Loucy (cell line): Measurements from ENCODE around the gene SEMA5A.

Experiments used
- H2AFZ ChIP-seq: fragments of 200-600 bp; sonication (generic); 2 replicates; pipeline ENCODE4 v1.6.0; 2016; ENCODE audit warnings: antibody characterized with exemption, mild to moderate bottlenecking, low read length, moderate library complexity
- H3F3A ChIP-seq: fragments of 200-600 bp; 2 replicates; pipeline ENCODE4 v1.6.0; 2016; ENCODE audit warnings: antibody characterized with exemption, low read depth, mild to moderate bottlenecking
- H3K27me3 ChIP-seq: fragments of 200-600 bp; sonication (generic); 2 replicates; pipeline ENCODE4 v1.6.1; 2014; ENCODE audit warnings: low read length, mild to moderate bottlenecking; ENCODE audit not compliant: insufficient read depth, poor library complexity, severe bottlenecking
- H3K36me3 ChIP-seq: fragments of 200-600 bp; sonication (generic); 2 replicates; pipeline ENCODE4 v1.6.1; 2016; ENCODE audit warnings: low read length; ENCODE audit not compliant: insufficient read depth
- H3K4me1 ChIP-seq: fragments of 200-600 bp; sonication (generic); 2 replicates; pipeline ENCODE4 v1.5.1; 2014; ENCODE audit warnings: low read length, mild to moderate bottlenecking; ENCODE audit not compliant: insufficient read depth, poor library complexity, severe bottlenecking
- H3K4me2 ChIP-seq: fragments of 200-600 bp; sonication (generic); 2 replicates; pipeline ENCODE4 v1.6.0; 2014; ENCODE audit warnings: antibody characterized with exemption, low read length, low read depth, mild to moderate bottlenecking; ENCODE audit not compliant: poor library complexity, severe bottlenecking
- H3K4me3 ChIP-seq: fragments of 200-600 bp; sonication (generic); 2 replicates; pipeline ENCODE4 v1.5.1; 2014; ENCODE audit warnings: low read length, mild to moderate bottlenecking, mixed read lengths; ENCODE audit not compliant: poor library complexity, severe bottlenecking
- H3K79me2 ChIP-seq: fragments of 200-600 bp; sonication (generic); 2 replicates; pipeline ENCODE4 v1.6.1; 2014; ENCODE audit warnings: low read length; ENCODE audit not compliant: insufficient read depth
- H3K9ac ChIP-seq: fragments of 200-600 bp; sonication (generic); 2 replicates; pipeline ENCODE4 v1.6.0; 2014; ENCODE audit warnings: mild to moderate bottlenecking, low read depth, low read length, moderate library complexity; ENCODE audit not compliant: poor library complexity, severe bottlenecking
- H3K9me2 ChIP-seq: fragments of 200-600 bp; sonication (generic); replicated peaks from 2 replicates; pipeline ENCODE4 v1.6.1; 2016; ENCODE audit warnings: low read depth, low read length, mixed read lengths
- H3K9me3 ChIP-seq: fragments of 200-600 bp; sonication (generic); 2 replicates; pipeline ENCODE4 v1.6.1; 2014; ENCODE audit warnings: mild to moderate bottlenecking, antibody characterized with exemption, low read length, low read depth; ENCODE audit not compliant: insufficient read depth
- H4K20me1 ChIP-seq: fragments of 200-600 bp; sonication (generic); 2 replicates; pipeline ENCODE4 v1.6.0; 2014; ENCODE audit warnings: antibody characterized with exemption, low read length, mild to moderate bottlenecking; ENCODE audit not compliant: insufficient read depth, poor library complexity, severe bottlenecking
- CTCF ChIP-seq: fragments of 200-600 bp; sonication (generic); conservative IDR thresholded peaks from 2 replicates; pipeline ENCODE4 v1.5.1; 2014; ENCODE audit warnings: mild to moderate bottlenecking, antibody characterized with exemption, low read length
- EZH2phosphoT487 ChIP-seq: fragments of 200-600 bp; IDR thresholded peaks from 2 replicates; pipeline ENCODE4 v1.6.1; 2018; ENCODE audit warnings: antibody characterized with exemption, mild to moderate bottlenecking, moderate library complexity, borderline replicate concordance

SEMA5A gene

GRCh38 chr5:9519537-9519936 lies 26.3 kb downstream of the SEMA5A start:
- H3K9me2 ChIP-seq: no peaks in the 10 kb centered on the region
- no peaks in the 10 kb centered on the region for H4K20me1 ChIP-seq
- no peaks in the 10 kb centered on the region for H3K9me3 ChIP-seq
- H3K36me3 ChIP-seq: no peaks in the 10 kb centered on the region
- H3K79me2 ChIP-seq: no peaks in the 10 kb centered on the region
- H3K9ac ChIP-seq: no peak overlapping the region
- no peak overlapping the region for H2AFZ ChIP-seq
- no peak overlapping the region for H3K4me3 ChIP-seq
- H3K27me3 ChIP-seq: no peaks in the 10 kb centered on the region
- no peaks in the 10 kb centered on the region for H3F3A ChIP-seq
- H3K4me1 ChIP-seq: no peaks in the 10 kb centered on the region
- H3K4me2 ChIP-seq: no peak overlapping the region
- no peak for TF ChIP-seq EZH2phosphoT487
- no peak for TF ChIP-seq CTCF

GRCh38 chr5:9516591-9516990 lies 29.3 kb downstream of the SEMA5A start:
- Histone ChIP-seq H3K4me2 (no peak overlapping the region), H3K36me3 (no peaks in the 10 kb centered on the region), H4K20me1 (no peaks in the 10 kb centered on the region), H3K4me3 (no peak overlapping the region), H3F3A (no peaks in the 10 kb centered on the region), H3K9me3 (no peaks in the 10 kb centered on the region), H3K4me1 (no peaks in the 10 kb centered on the region), H3K27me3 (no peaks in the 10 kb centered on the region), H2AFZ (no peak overlapping the region), H3K79me2 (no peaks in the 10 kb centered on the region), H3K9me2 (no peaks in the 10 kb centered on the region), H3K9ac (no peak overlapping the region)
- TF ChIP-seq EZH2phosphoT487 (no peak), CTCF (peak; percentile 26; the same call in 1 of the 2 replicates)

GRCh38 chr5:9515436-9515835 lies 30.4 kb downstream of the SEMA5A start:
- H3K9me2 ChIP-seq: no peaks in the 10 kb centered on the region
- no peaks in the 10 kb centered on the region for H3K79me2 ChIP-seq
- no peaks in the 10 kb centered on the region for H4K20me1 ChIP-seq
- no peak overlapping the region for H3K9ac ChIP-seq
- TF ChIP-seq EZH2phosphoT487 (no peak), CTCF (no peak)
- no peaks in the 10 kb centered on the region for H3K27me3 ChIP-seq
- H3K4me1 ChIP-seq: no peaks in the 10 kb centered on the region
- no peaks in the 10 kb centered on the region for H3K36me3 ChIP-seq
- H2AFZ ChIP-seq: no peak overlapping the region
- no peak overlapping the region for H3K4me3 ChIP-seq
- no peak overlapping the region for H3K4me2 ChIP-seq
- no peaks in the 10 kb centered on the region for H3K9me3 ChIP-seq
- no peaks in the 10 kb centered on the region for H3F3A ChIP-seq
